Brain microvascular endothelial cell (primary cell): ENCODE data around the gene LOC128125822.
A peak's percentile ranks its signal among the peaks of the same experiment; 100 is the strongest.

Experiments used
- DNase-seq: peaks from one replicate; pipeline ENCODE4 v3.0.0-alpha.2; 2020
- H3K27ac ChIP-seq: fragments of 250-450 bp; sonication (Bioruptor Pico); 2 replicates; pipeline ENCODE4 v1.5.1; 2020; ENCODE audit warnings: mild to moderate bottlenecking, moderate library complexity
- H3K27me3 ChIP-seq: fragments of 250-450 bp; sonication (Bioruptor Pico); replicated peaks from 2 replicates; pipeline ENCODE4 v1.5.1; 2020; ENCODE audit warnings: mild to moderate bottlenecking
- H3K36me3 ChIP-seq: fragments of 250-450 bp; sonication (Bioruptor Pico); replicated peaks from 2 replicates; pipeline ENCODE4 v1.5.1; 2020; ENCODE audit warnings: mild to moderate bottlenecking
- H3K4me3 ChIP-seq: 2 replicates; pipeline ENCODE4 v1.5.1; 2011; ENCODE audit warnings: low read depth, mild to moderate bottlenecking, control low read depth, low read length, moderate library complexity
- CTCF ChIP-seq: IDR thresholded peaks from 2 replicates; pipeline ENCODE4 v1.5.1; 2011; ENCODE audit warnings: low read depth, mild to moderate bottlenecking, moderate library complexity, low read length, control low read depth, inconsistent platforms; ENCODE audit errors: missing control alignments
- in situ Hi-C: cut with HindIII; loops from 2 replicates; pipeline ENCODE4 v1.10.0; 2017; ENCODE audit warnings: low sequenced_read_pairs, low pct_ligation_motif_present

Gene LOC128125822

GRCh38 chr6:63574554-63574900, 2.2 kb downstream of the LOC128125822 start:
- H3K27ac ChIP-seq, result no peak overlapping the region
- DNase-seq, result no peak
- H3K27me3 ChIP-seq, result no peaks in the 10 kb centered on the region
- peak overlapping the region; percentile 98 for H3K4me3 ChIP-seq
- in situ Hi-C loops, result no loop called here
- TF ChIP-seq CTCF, result no peak
- H3K36me3 ChIP-seq, result peaks cover 30% of the 10 kb centered on the region

DNA sequence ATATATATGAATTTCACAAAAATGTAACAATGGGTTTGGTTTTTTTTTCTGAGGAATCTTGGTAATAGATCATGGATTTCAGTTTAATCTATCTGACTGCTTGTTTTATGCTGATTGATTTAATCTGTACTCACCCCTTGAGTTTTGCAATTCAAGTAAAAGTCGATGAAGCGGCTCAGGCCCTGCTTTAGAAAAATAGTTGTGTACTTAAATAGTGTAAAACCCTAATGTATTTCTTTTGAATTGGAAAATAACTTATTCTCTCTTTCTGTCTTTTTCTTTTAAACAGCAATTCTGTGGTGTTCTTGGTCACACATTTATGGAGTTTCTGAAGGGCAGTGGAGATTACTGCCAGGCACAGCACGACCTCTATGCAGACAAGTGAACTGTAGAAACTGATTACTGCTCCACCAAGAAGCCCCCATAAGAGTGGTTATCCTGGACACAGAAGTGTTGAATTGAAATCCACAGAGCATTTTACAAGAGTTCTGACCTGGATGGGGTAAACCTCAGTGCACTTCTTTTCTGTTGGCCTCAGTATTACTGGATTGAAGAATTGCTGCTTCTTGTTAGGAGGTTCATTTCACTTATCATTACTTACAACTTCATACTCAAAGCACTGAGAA, 4.0 kb downstream of the LOC128125822 start:
- H3K36me3 ChIP-seq, result peaks cover 45% of the 10 kb centered on the region
- DNase-seq, result no peak
- no peak overlapping the region for H3K27ac ChIP-seq
- in situ Hi-C loops, result no loop called here
- H3K4me3 ChIP-seq, result no peak overlapping the region
- H3K27me3 ChIP-seq, result no peaks in the 10 kb centered on the region
- no peak for TF ChIP-seq CTCF

DNA sequence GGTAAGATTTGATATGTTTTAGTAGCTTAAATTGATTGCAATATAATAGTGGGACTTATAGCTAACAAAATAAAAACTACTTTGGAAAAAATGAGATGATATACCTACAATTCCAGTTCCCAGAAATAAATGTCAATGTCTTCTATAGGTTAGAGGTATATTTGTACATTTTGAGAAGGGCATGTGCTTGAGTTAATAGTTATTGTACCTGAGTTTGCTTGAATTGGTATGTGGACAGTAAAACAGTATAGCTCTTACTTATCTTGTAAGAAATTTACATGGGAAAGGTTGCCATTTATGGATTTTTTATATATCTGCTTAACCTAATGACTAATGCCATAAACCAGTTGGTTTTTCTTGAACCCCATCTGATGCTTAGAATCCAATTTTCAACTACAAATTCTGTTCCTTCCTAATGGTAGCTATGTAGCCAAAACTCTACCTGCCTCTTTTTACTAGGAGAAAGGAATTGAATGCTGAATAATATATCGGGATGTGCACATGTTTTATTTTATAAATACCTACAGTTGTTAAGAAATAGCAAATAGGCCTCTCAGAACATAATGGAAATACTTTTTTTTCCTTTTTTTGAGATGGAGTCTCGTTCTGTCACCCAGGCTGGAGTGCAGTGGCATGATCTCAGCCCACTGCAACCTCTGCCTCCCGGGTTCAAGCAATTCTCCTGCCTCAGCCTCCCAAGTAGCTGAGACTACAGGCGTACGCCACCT, 4.9 kb downstream of the LOC128125822 start:
- no peak for TF ChIP-seq CTCF
- Histone ChIP-seq H3K36me3 (peaks cover 48% of the 10 kb centered on the region), H3K4me3 (no peak overlapping the region), H3K27me3 (no peaks in the 10 kb centered on the region), H3K27ac (no peak overlapping the region)
- DNase-seq, result no peak
- in situ Hi-C loops, result no loop called here

DNA sequence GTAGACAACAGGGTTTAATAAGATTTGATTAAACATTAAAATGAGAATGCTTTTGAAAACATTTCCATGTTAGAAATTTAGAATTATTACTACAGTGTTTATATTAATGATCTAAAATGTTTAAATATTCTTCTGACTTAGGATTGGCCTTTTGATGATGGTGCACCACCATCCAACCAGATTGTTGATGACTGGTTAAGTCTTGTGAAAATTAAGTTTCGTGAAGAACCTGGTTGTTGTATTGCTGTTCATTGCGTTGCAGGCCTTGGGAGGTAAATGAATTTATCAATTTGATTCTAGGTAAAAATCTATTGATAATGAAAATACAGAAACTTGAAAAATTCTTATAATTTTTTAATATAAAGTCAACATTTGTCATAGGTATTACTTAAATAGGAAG, 6.5 kb downstream of the LOC128125822 start:
- DNase-seq, result no peak
- H3K36me3 ChIP-seq, result peaks cover 48% of the 10 kb centered on the region

GRCh38 chr6:63579937-63580703, 7.8 kb downstream of the LOC128125822 start:
- DNase-seq, result no peak
- Histone ChIP-seq H3K36me3 (peaks cover 51% of the 10 kb centered on the region), H3K27ac (no peak overlapping the region), H3K27me3 (no peaks in the 10 kb centered on the region), H3K4me3 (no peak overlapping the region)
- in situ Hi-C loops, result no loop called here
- TF ChIP-seq CTCF, result no peak

More for the DNA sequence above, 6.5 kb downstream of the LOC128125822 start:
- no peak overlapping the region for H3K4me3 ChIP-seq
- no peak overlapping the region for H3K27ac ChIP-seq
- H3K27me3 ChIP-seq, result no peaks in the 10 kb centered on the region
- in situ Hi-C loops, result no loop called here
- no peak for TF ChIP-seq CTCF
